GM12872 (cell line): Measurements from ENCODE around the gene PSMB7.

Source experiments
- CTCF ChIP-seq: IDR thresholded peaks from 3 replicates; pipeline ENCODE4 v1.5.1; 2011; ENCODE audit warnings: low read depth, mild to moderate bottlenecking, low read length, moderate library complexity; ENCODE audit not compliant: insufficient read depth

Gene PSMB7

GRCh38 chr9:124329206-124329792, 85.9 kb downstream of the PSMB7 start:
- no peak for TF ChIP-seq CTCF

- no peak for TF ChIP-seq CTCF
Measured at GRCh38 chr9:124328285-124328684, 87.0 kb downstream of the PSMB7 start.

GRCh38 chr9:124327491-124327890, 87.8 kb downstream of the PSMB7 start:
- TF ChIP-seq CTCF: no peak

- TF ChIP-seq CTCF: no peak
Measured at GRCh38 chr9:124326378-124326777, 88.9 kb downstream of the PSMB7 start.

- no peak for TF ChIP-seq CTCF
Measured at GRCh38 chr9:124325816-124326215, 89.4 kb downstream of the PSMB7 start.

- no peak for TF ChIP-seq CTCF
Measured at GRCh38 chr9:124323904-124324303, 91.3 kb downstream of the PSMB7 start.

- no peak for TF ChIP-seq CTCF
Measured at GRCh38 chr9:124322618-124323432, 92.4 kb downstream of the PSMB7 start.
